Astrocyte of the spinal cord (primary cell): Measurements from ENCODE around the gene TAAR9.

Experiments
- DNase-seq: peaks from one replicate; pipeline ENCODE4 v3.0.0; 2011; ENCODE audit warnings: low read depth, low spot score
- H3K4me3 ChIP-seq: 2 replicates; pipeline ENCODE4 v1.5.1; 2011; ENCODE audit warnings: low read depth, mild to moderate bottlenecking, low read length, moderate library complexity
- in situ Hi-C: cut with HindIII; loops from 2 replicates; pipeline ENCODE4 v1.10.0; 2017; ENCODE audit warnings: low sequenced_read_pairs
- TF ChIP-seq, protein P1 (sequence below): IDR thresholded peaks from 2 replicates; pipeline ENCODE4 v1.5.1; 2012; ENCODE audit warnings: low read depth, mild to moderate bottlenecking, low read length, inconsistent platforms

Gene TAAR9

GRCh38 chr6:132505158-132505557 lies 32.9 kb upstream of the TAAR9 start:
- in situ Hi-C loops: no loop called here

DNA sequence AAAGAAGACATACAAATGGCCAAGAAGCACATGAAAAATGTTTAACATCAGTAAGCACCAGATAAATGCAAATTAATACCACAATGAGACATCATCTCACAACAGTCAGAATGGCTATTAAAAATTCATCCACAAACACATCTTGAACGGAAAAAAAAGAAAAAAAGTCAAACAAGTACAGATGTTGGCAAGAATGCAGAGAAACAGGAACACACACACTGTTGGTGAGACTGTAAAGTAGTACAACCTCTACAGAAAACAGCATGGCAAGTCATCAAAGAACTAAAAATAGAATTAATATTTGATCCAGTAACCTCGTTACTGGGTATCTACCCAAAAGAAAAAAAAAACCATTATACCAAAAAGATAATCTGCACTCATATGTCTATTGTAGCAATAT lies 31.6 kb upstream of the TAAR9 start:
- in situ Hi-C loops: no loop called here
- DNase-seq: no peak
- TF ChIP-seq, protein P1, sequence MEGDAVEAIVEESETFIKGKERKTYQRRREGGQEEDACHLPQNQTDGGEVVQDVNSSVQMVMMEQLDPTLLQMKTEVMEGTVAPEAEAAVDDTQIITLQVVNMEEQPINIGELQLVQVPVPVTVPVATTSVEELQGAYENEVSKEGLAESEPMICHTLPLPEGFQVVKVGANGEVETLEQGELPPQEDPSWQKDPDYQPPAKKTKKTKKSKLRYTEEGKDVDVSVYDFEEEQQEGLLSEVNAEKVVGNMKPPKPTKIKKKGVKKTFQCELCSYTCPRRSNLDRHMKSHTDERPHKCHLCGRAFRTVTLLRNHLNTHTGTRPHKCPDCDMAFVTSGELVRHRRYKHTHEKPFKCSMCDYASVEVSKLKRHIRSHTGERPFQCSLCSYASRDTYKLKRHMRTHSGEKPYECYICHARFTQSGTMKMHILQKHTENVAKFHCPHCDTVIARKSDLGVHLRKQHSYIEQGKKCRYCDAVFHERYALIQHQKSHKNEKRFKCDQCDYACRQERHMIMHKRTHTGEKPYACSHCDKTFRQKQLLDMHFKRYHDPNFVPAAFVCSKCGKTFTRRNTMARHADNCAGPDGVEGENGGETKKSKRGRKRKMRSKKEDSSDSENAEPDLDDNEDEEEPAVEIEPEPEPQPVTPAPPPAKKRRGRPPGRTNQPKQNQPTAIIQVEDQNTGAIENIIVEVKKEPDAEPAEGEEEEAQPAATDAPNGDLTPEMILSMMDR: no peak
- H3K4me3 ChIP-seq: no peak overlapping the region

More at GRCh38 chr6:132505158-132505557, 32.9 kb upstream of the TAAR9 start:
- no peak overlapping the region for H3K4me3 ChIP-seq
- TF ChIP-seq, protein P1: no peak
- no peak for DNase-seq

DNA sequence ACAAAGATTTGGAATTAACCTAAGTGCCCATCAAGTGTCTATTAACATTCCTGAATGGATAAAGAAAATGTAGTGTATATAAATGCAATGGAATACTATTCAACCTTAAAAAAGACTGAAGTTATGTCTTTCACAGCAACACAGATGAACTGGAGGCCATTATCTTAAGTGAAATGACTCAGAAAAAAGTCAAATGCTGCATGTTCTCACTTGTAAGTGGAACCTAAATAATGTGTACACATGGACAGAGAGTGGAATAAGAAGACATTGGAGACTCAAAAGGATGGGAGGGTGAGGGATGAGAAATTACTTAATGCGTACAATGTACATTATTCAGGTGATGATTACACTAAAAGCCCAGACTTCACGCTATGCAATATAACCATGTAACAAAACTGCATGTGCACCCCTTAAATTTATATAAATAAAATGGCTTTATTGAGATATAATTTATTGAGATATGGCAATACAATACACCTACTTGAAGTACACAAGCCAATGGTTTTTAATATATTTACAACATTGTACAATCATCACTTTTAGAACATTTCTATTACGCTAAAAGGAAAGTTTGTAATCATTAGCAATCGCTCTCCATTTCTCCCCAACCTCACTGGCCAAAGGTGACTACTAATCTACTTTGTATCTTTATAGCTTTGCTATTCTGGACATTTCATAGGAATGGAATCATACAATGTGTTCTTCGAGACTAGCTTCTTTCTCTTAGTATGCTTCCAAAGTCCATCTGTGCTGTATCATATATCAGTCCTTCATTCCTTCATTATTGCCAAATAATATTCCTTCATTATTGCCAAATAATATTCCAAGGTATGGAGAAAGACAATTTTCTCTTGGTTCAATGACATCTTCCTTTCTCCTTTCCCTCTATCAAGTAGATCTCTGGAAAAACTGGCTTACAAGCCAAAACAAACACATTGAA lies 30.9 kb upstream of the TAAR9 start:
- no peak overlapping the region for H3K4me3 ChIP-seq
- DNase-seq: no peak
- TF ChIP-seq, protein P1: no peak
- in situ Hi-C loops: no loop called here

DNA sequence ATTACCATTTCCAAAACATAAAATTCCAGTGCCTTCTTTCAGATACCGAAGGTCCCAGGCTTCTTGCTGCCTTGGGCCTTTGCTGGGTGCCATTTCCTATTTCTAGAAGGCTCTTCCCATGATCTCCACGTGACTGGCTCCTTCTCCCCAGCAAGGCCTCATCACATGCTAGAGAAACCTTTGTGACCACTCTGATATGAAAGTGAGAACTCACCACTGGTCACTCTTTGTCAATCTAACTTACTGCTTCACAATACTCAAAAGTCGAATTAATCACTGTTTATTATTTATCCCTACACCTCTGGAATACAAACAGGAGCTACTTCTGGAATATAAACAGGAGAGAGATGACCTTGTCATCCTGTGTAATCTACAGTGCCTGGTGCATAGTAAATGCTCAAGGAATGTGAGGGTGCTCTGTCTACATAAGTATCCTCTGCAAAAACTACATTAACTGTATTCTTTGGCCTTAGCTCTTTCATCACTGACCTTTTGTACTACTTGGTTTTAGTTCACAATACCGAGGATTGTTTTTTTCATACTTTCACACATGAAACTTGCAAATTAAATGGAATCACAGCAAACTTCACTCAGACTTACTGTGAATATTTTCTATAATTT lies 26.8 kb upstream of the TAAR9 start:
- TF ChIP-seq, protein P1: no peak
- no peak for DNase-seq
- in situ Hi-C loops: no loop called here
- peak overlapping the region; percentile 82 for H3K4me3 ChIP-seq

DNA sequence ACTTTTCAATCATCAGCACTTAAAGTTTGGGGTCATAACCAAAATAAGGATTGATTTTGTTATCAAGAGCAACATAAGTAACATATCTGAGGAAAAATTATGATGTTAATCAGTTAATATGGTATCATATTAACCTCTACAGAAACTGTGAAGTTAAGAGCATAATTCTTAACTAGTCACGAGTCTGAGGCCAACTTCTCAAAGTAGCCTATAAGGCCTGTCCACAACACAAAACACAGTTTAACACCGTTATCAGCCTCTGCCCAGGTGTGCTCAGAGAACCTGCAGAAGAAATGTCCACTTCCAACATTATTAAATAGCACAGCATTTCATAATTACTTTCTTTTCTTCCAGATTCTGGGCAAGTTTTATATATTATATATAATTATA lies 26.3 kb upstream of the TAAR9 start:
- no peak for DNase-seq
- H3K4me3 ChIP-seq: peak overlapping the region; percentile 82
- TF ChIP-seq, protein P1: no peak
- in situ Hi-C loops: no loop called here

- TF ChIP-seq, protein P1: no peak
- in situ Hi-C loops: no loop called here
Observed at GRCh38 chr6:132512342-132512637, 25.8 kb upstream of the TAAR9 start.

More at GRCh38 chr6:132512342-132512637, 25.8 kb upstream of the TAAR9 start:
- no peak for DNase-seq
- peak overlapping the region; percentile 82 for H3K4me3 ChIP-seq
